NCI-H748 (cell line): ENCODE data around the gene SPATA16.
A peak's percentile ranks its signal among the peaks of the same experiment; 100 is the strongest.
"Not testable (repeated sequence)": the region's sequence is repeated elsewhere in the genome, so short reads cannot be mapped to it uniquely, and the experiment has no call there.

ENCODE experiments used
- DNase-seq: peaks from one replicate; lab custom pipeline; 2025; ENCODE audit not compliant: unreplicated experiment; lab: John Stamatoyannopoulos, UW

The SPATA16 gene

GRCh38 chr3:173006006-173006405, 135.0 kb downstream of the SPATA16 start:
- no peak for DNase-seq

GRCh38 chr3:173004681-173005080, 136.4 kb downstream of the SPATA16 start:
- DNase-seq: no peak

- DNase-seq: no peak
These were observed 137.1 kb downstream of the SPATA16 start for GRCh38 chr3:173003956-173004355.

GRCh38 chr3:173003471-173003870, 137.6 kb downstream of the SPATA16 start:
- no peak for DNase-seq

- no peak for DNase-seq
These were observed 139.4 kb downstream of the SPATA16 start for GRCh38 chr3:173001622-173002021.

GRCh38 chr3:173000553-173000952, 140.5 kb downstream of the SPATA16 start:
- DNase-seq: no peak

GRCh38 chr3:172993412-172993811, 147.6 kb downstream of the SPATA16 start:
- DNase-seq: no peak

GRCh38 chr3:172991424-172991996, 149.5 kb downstream of the SPATA16 start:
- no peak for DNase-seq

GRCh38 chr3:172989373-172989772, 151.7 kb downstream of the SPATA16 start:
- no peak for DNase-seq

- peak; percentile 16 for DNase-seq
These were observed 153.8 kb downstream of the SPATA16 start for GRCh38 chr3:172987273-172987672.

- DNase-seq: no peak
These were observed 156.1 kb downstream of the SPATA16 start for GRCh38 chr3:172984914-172985313.

GRCh38 chr3:172982736-172983364, 158.2 kb downstream of the SPATA16 start:
- DNase-seq: peak; percentile 17

- no peak for DNase-seq
These were observed 159.5 kb downstream of the SPATA16 start for GRCh38 chr3:172981407-172981983.

GRCh38 chr3:172980849-172981248, 160.2 kb downstream of the SPATA16 start:
- peak; percentile 48 for DNase-seq

- no peak for DNase-seq
These were observed 163.3 kb downstream of the SPATA16 start for GRCh38 chr3:172977696-172978095.

- DNase-seq: no peak
These were observed 166.1 kb downstream of the SPATA16 start for GRCh38 chr3:172974969-172975368.

- DNase-seq: no peak
These were observed 167.2 kb downstream of the SPATA16 start for GRCh38 chr3:172973799-172974198.

GRCh38 chr3:172972717-172973116, 168.3 kb downstream of the SPATA16 start:
- no peak for DNase-seq

GRCh38 chr3:172972067-172972466, 169.0 kb downstream of the SPATA16 start:
- DNase-seq: no peak

GRCh38 chr3:172968646-172969045, 172.4 kb downstream of the SPATA16 start:
- no peak for DNase-seq

GRCh38 chr3:172965256-172965655, 175.8 kb downstream of the SPATA16 start:
- no peak for DNase-seq

- not testable (repeated sequence) for DNase-seq
These were observed 180.3 kb downstream of the SPATA16 start for GRCh38 chr3:172960626-172961182.
